Measurements from ENCODE around the gene HOXC9.

Gene HOXC9

GRCh38 chr12:54016478-54016964, 16.6 kb downstream of the HOXC9 start:
- peak; percentile 56 for DNase-seq

- DNase-seq = peak; percentile 58
These were observed 17.2 kb downstream of the HOXC9 start for GRCh38 chr12:54017027-54017788.

- peak; percentile 71 for DNase-seq
These were observed 18.0 kb downstream of the HOXC9 start for GRCh38 chr12:54017878-54018467.

- no peak for DNase-seq
These were observed 18.6 kb downstream of the HOXC9 start for GRCh38 chr12:54018468-54018984.

GRCh38 chr12:54019091-54019811, 19.3 kb downstream of the HOXC9 start:
- DNase-seq = no peak

- no peak for DNase-seq
These were observed 20.1 kb downstream of the HOXC9 start for GRCh38 chr12:54019924-54020590.

- DNase-seq = no peak
These were observed 20.8 kb downstream of the HOXC9 start for GRCh38 chr12:54020591-54021405.

- no peak for DNase-seq
These were observed 21.6 kb downstream of the HOXC9 start for GRCh38 chr12:54021432-54022013.

GRCh38 chr12:54022960-54023884, 23.3 kb downstream of the HOXC9 start:
- no peak for DNase-seq

GRCh38 chr12:54024127-54024526, 24.2 kb downstream of the HOXC9 start:
- no peak for DNase-seq

GRCh38 chr12:54024581-54025305, 24.8 kb downstream of the HOXC9 start:
- DNase-seq = no peak

- DNase-seq = no peak
These were observed 25.8 kb downstream of the HOXC9 start for GRCh38 chr12:54025499-54026405.

- DNase-seq = no peak
These were observed 26.9 kb downstream of the HOXC9 start for GRCh38 chr12:54026640-54027441.

GRCh38 chr12:54027442-54027786, 27.5 kb downstream of the HOXC9 start:
- no peak for DNase-seq

GRCh38 chr12:54028314-54029201, 28.6 kb downstream of the HOXC9 start, which contains the start of gene HOXC6:
Gene HOXC6, plus strand, starts transcription at chr12:54028440. Its CDS starts 82 bp downstream, at chr12:54028522.
- no peak for DNase-seq

GRCh38 chr12:54029529-54030441, 29.8 kb downstream of the HOXC9 start:
- DNase-seq = no peak

Measured in DMS79 treated with DMSO at 0.1 percent for 48 hours (cell line).